Suprapubic skin (tissue), 4 donors: ENCODE results near the gene COX20.

Experiments
- EP300 ChIP-seq: sonication (generic); formaldehyde crosslinking; IDR thresholded peaks from one replicate; pipeline ENCODE4 v1.6.1; 2017; ENCODE audit warnings: antibody characterized with exemption
- POLR2A ChIP-seq, 2 donors: fragments of 450-650 bp; IDR thresholded peaks; one replicate each; pipeline ENCODE4 v1.6.1; 2017; ENCODE audit warnings: antibody characterized with exemption in 2 of 2, mild to moderate bottlenecking in 2 of 2, moderate library complexity in 2 of 2
- POLR2AphosphoS5 ChIP-seq, 3 donors: sonication (generic); formaldehyde crosslinking; IDR thresholded peaks; one replicate each; pipeline ENCODE4 v1.6.1; 2017; ENCODE audit warnings: antibody characterized with exemption in 3 of 3
- TF ChIP-seq, protein P1 (sequence below), 2 donors: fragments of 200-600 bp in 1 of 2; fragments of 450-650 bp in 1 of 2; sonication (generic) in 1 of 2; IDR thresholded peaks; one replicate each; pipeline ENCODE4 v1.5.1; 2016 to 2019; ENCODE audit warnings: antibody characterized with exemption in 2 of 2, mild to moderate bottlenecking in 1 of 2, moderate library complexity in 1 of 2

DNA sequence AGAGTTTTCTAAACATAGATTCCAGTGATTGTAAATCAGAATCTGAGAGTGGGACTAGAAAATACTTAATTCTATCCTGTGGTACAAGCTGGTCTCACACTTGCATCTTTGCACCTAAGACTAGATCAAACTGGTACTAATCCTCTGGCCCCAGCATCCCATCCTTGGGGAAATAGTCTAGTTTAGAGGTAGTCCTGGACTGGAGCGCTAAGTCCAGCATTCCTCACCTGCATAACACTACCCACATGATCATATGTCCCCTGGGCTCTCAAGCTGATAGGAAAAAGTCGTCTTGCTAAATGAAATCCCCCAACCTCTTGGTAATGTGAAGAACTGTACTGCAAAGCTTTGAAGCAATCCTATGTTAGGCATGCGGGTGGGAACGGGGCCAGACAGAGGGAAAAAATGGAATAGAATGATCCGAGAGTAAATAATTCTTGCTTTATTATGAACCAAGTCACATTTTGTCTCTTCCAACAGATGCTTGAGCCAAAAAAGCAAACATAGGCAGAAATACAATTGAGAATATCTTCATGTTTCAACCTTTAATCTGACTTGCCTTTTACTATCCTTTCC, 4.8 kb downstream of the COX20 start:
- TF ChIP-seq, protein P1, sequence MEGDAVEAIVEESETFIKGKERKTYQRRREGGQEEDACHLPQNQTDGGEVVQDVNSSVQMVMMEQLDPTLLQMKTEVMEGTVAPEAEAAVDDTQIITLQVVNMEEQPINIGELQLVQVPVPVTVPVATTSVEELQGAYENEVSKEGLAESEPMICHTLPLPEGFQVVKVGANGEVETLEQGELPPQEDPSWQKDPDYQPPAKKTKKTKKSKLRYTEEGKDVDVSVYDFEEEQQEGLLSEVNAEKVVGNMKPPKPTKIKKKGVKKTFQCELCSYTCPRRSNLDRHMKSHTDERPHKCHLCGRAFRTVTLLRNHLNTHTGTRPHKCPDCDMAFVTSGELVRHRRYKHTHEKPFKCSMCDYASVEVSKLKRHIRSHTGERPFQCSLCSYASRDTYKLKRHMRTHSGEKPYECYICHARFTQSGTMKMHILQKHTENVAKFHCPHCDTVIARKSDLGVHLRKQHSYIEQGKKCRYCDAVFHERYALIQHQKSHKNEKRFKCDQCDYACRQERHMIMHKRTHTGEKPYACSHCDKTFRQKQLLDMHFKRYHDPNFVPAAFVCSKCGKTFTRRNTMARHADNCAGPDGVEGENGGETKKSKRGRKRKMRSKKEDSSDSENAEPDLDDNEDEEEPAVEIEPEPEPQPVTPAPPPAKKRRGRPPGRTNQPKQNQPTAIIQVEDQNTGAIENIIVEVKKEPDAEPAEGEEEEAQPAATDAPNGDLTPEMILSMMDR (IDR thresholded peaks at IDR 0.05) = no peak
- TF ChIP-seq POLR2AphosphoS5 (IDR thresholded peaks at IDR 0.05) (no peak), POLR2A (IDR thresholded peaks at IDR 0.05) (no peak), EP300 (no peak)
